Upper lobe of left lung (tissue), 6 donors: ENCODE measurements around the gene FCRL5. TPM values are rescaled to one million over a fixed set of nuclear protein-coding genes. Genes with fewer than 3 reads are reported as not detected.
A peak's percentile ranks its signal among the peaks of the same experiment; 100 is the strongest.
"Not testable (repeated sequence)": the region's sequence is repeated elsewhere in the genome, so short reads cannot be mapped to it uniquely, and the experiment has no call there.

Source experiments
- ATAC-seq, 2 donors: fragments of 200-7000 bp; cut with Tn5 transposase; one replicate each; pipeline ENCODE4 v1.9.1; 2022; ENCODE audit warnings: mild to moderate bottlenecking in 2 of 2, moderate library complexity in 2 of 2; ENCODE audit not compliant: low FRiP score in 2 of 2
- DNase-seq, 2 donors: peaks; one replicate each; pipeline ENCODE4 v3.0.0-alpha.2; 2019 to 2020
- H3K27ac ChIP-seq, 4 donors: fragments of 200-600 bp; sonication (generic); one replicate each; pipeline ENCODE4 v1.5.1; 2016 to 2019
- H3K27me3 ChIP-seq, 4 donors: fragments of 200-600 bp; sonication (generic); one replicate each; pipeline ENCODE4 v1.5.1; 2017 to 2019
- H3K36me3 ChIP-seq, 4 donors: fragments of 200-600 bp; sonication (generic); one replicate each; pipeline ENCODE4 v1.5.1; 2016 to 2019
- H3K4me1 ChIP-seq, 4 donors: fragments of 200-600 bp; sonication (generic); one replicate each; pipeline ENCODE4 v1.5.1; 2018 to 2019
- H3K4me3 ChIP-seq, 4 donors: fragments of 200-600 bp; sonication (generic); one replicate each; pipeline ENCODE4 v1.5.1; 2017 to 2019; ENCODE audit warnings: mild to moderate bottlenecking in 2 of 4, moderate library complexity in 1 of 4
- H3K9me3 ChIP-seq, 4 donors: fragments of 200-600 bp; sonication (generic); one replicate each; pipeline ENCODE4 v1.5.1; 2018 to 2019
- CTCF ChIP-seq, 6 experiments: fragments of 450-650 bp in 4 of 6; fragments of 200-600 bp in 2 of 6; sonication (generic) in 2 of 6; IDR thresholded peaks; one replicate each; pipeline ENCODE4 v1.5.1; 2016 to 2019; ENCODE audit warnings: antibody characterized with exemption in 6 of 6
- EP300 ChIP-seq, 4 donors: sonication (generic); formaldehyde crosslinking; IDR thresholded peaks; one replicate each; pipeline ENCODE4 v1.5.1; 2017; ENCODE audit warnings: antibody characterized with exemption in 4 of 4, control low read depth in 2 of 4
- POLR2A ChIP-seq, 4 donors: fragments of 450-650 bp; IDR thresholded peaks; one replicate each; pipeline ENCODE4 v1.5.1; 2016 to 2017; ENCODE audit warnings: antibody characterized with exemption in 4 of 4, mild to moderate bottlenecking in 2 of 4
- POLR2AphosphoS5 ChIP-seq, 2 donors: sonication (generic); formaldehyde crosslinking; IDR thresholded peaks; one replicate each; pipeline ENCODE4 v1.5.1; 2017; ENCODE audit warnings: antibody characterized with exemption in 2 of 2
- WGBS, 2 donors: methylation state at CpG; one replicate each; pipeline ENCODE4 v1.1.5; 2017 to 2018; 5-methylcytosine and 5-hydroxymethylcytosine counted together
- total RNA-seq, 6 donors: library from RNA; depleted of rRNA in 4 of 6; stranded (reverse); fragments of >200 nt in 4 of 6; gene quantifications; one replicate each; pipeline versions ENCODE4 v1.1.0 to v1.2.1, GENCODE V29; 2016 to 2021
- donor health status: DM: no; HTN: no; CAD: no; lungs with moderate emphysema.
- donor health status: DM: no; HTN: yes; CAD: no; lungs with severe emphysema.

The FCRL5 gene
- total RNA-seq, 6 donors from 2014 or later, result 0.22 to 9.8 (median 2.1) TPM

GRCh38 chr1:157494093-157494492 is 58.2 kb downstream of the FCRL5 start:
- DNase-seq, result no peak
- no peak overlapping the region for H3K27ac ChIP-seq
- no peak overlapping the region for H3K4me3 ChIP-seq
- ATAC-seq, result no peak
- 75 to 78% methylated on average over 4 of the region's 4 CpGs for WGBS, 2 donors
- H3K36me3 ChIP-seq, result no peaks in the 10 kb centered on the region
- no peaks in the 10 kb centered on the region for H3K9me3 ChIP-seq
- no peak for TF ChIP-seq CTCF (IDR thresholded peaks at IDR 0.05)
- TF ChIP-seq POLR2A (IDR thresholded peaks at IDR 0.05), result no peak
- TF ChIP-seq EP300 (IDR thresholded peaks at IDR 0.05), result no peak
- no peak for TF ChIP-seq POLR2AphosphoS5 (IDR thresholded peaks at IDR 0.05)
- H3K27me3 ChIP-seq, result no peaks in the 10 kb centered on the region
- H3K4me1 ChIP-seq, result no peaks in the 10 kb centered on the region

DNA sequence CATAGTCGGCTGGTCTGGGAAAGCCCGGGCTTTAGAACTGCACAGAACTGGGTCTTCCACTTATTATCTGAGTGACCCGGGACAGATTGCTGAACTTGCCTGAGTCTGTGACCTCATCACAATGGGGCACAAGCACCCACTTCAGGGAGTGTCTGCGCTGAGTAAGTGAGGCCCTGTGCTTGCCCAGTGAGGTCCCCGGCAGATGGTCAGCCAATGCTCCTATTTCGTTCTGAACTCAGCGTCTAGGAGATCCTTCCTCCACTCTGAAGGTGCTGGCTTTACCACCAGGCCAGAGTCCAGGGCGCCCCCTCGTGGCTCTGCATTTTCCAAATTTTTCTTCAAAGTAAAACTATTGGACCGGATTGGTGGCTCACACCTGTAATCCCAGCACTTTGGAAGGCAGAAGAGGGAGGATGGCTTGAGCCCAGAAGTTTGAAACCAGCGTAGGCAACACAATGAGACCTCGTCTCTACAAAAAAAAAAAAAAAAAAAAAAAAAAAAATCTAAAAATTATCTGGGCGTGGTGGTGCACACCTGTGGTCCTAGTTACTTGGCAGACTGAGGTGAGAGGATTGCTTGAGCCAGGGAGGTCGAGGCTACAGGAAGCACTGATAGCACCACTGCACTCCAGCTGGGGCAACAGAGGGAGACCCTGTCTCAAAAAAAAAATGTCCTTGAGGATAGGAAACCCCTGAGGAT is 61.7 kb downstream of the FCRL5 start:
- Histone ChIP-seq H3K27ac (no peak overlapping the region), H3K4me3 (no peak overlapping the region), H3K27me3 (no peaks in the 10 kb centered on the region), H3K9me3 (no peaks in the 10 kb centered on the region), H3K36me3 (no peaks in the 10 kb centered on the region), H3K4me1 (no peaks in the 10 kb centered on the region)
- DNase-seq, result peak in 1 of 2 donors; percentile 69
- peak in 5 of 6 experiments; percentile 32 to 63 (median 61) for TF ChIP-seq CTCF (IDR thresholded peaks at IDR 0.05)
- no peak for TF ChIP-seq POLR2A (IDR thresholded peaks at IDR 0.05)
- TF ChIP-seq EP300 (IDR thresholded peaks at IDR 0.05), result no peak
- TF ChIP-seq POLR2AphosphoS5 (IDR thresholded peaks at IDR 0.05), result no peak
- ATAC-seq, result peak; percentile 73 to 81
- WGBS, 2 donors, result 18 to 21% methylated on average over 12 to 14 of the region's 14 CpGs

- Histone ChIP-seq H3K4me1 (no peaks in the 10 kb centered on the region), H3K27me3 (no peaks in the 10 kb centered on the region), H3K4me3 (no peak overlapping the region), H3K27ac (no peak overlapping the region), H3K9me3 (no peaks in the 10 kb centered on the region), H3K36me3 (no peaks in the 10 kb centered on the region)
- no peak for DNase-seq
- 77 to 86% methylated on average over 2 of the region's 2 CpGs for WGBS, 2 donors
- TF ChIP-seq CTCF (IDR thresholded peaks at IDR 0.05) (no peak), EP300 (IDR thresholded peaks at IDR 0.05) (no peak), POLR2AphosphoS5 (IDR thresholded peaks at IDR 0.05) (no peak), POLR2A (IDR thresholded peaks at IDR 0.05) (no peak)
- ATAC-seq, result no peak
These were observed 64.2 kb downstream of the FCRL5 start for GRCh38 chr1:157488156-157488555.

- TF ChIP-seq POLR2A (IDR thresholded peaks at IDR 0.05) (no peak), POLR2AphosphoS5 (IDR thresholded peaks at IDR 0.05) (no peak), EP300 (IDR thresholded peaks at IDR 0.05) (no peak), CTCF (IDR thresholded peaks at IDR 0.05) (no peak)
- Histone ChIP-seq H3K27ac (no peak overlapping the region), H3K4me1 (no peaks in the 10 kb centered on the region), H3K36me3 (no peaks in the 10 kb centered on the region), H3K9me3 (no peaks in the 10 kb centered on the region), H3K27me3 (no peaks in the 10 kb centered on the region), H3K4me3 (no peak overlapping the region)
- DNase-seq, result no peak
- no peak for ATAC-seq
- WGBS, 2 donors, result 64 to 68% methylated on average over 1 of the region's 1 CpG
These were observed 64.8 kb downstream of the FCRL5 start for GRCh38 chr1:157487504-157487903.

DNA sequence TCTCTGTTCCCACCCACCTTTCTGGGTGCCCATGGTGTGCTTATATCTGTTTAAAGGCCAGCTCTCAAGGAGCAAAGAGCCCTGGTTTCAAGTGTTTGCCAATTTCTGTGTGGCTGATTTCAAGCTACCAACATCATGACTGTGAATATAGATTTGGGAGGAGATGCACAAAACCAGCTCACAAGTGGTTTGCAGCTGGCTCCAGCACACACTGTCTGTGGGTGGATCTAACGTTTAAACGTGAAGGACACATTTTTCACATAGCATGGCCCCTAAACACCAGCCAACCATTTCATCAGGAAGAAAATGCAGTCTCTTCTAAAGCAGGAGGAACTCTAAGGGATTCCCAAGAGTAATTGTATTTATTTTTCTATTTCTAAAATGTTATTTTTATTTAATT is 65.2 kb downstream of the FCRL5 start:
- Histone ChIP-seq H3K27ac (no peak overlapping the region), H3K4me3 (no peak overlapping the region), H3K36me3 (no peaks in the 10 kb centered on the region), H3K27me3 (no peaks in the 10 kb centered on the region), H3K9me3 (no peaks in the 10 kb centered on the region), H3K4me1 (no peaks in the 10 kb centered on the region)
- WGBS, 2 donors, result 10 to 15% methylated on average over 2 of the region's 2 CpGs
- DNase-seq (no peak), ATAC-seq (no peak)
- no peak for TF ChIP-seq EP300 (IDR thresholded peaks at IDR 0.05)
- no peak for TF ChIP-seq POLR2A (IDR thresholded peaks at IDR 0.05)
- TF ChIP-seq POLR2AphosphoS5 (IDR thresholded peaks at IDR 0.05), result no peak
- no peak for TF ChIP-seq CTCF (IDR thresholded peaks at IDR 0.05)

GRCh38 chr1:157486400-157486799 is 65.9 kb downstream of the FCRL5 start:
- H3K36me3 ChIP-seq, H3K9me3 ChIP-seq, H3K27ac ChIP-seq, H3K27me3 ChIP-seq, DNase-seq, ATAC-seq, H3K4me1 ChIP-seq, H3K4me3 ChIP-seq: not testable (repeated sequence)
- 92 to 100% methylated on average over 1 to 2 of the region's 2 CpGs for WGBS, 2 donors
